Trophoblast cell (in vitro differentiated cells and primary cell): Measurements from ENCODE around the gene ABR. TPM values are rescaled to one million over a fixed set of nuclear protein-coding genes. Genes with fewer than 3 reads are reported as not detected.

Experiments used
- DNase-seq, 2 donors: peaks; one replicate each; pipeline ENCODE4 v3.0.0-alpha.2; 2016
- H2AFZ ChIP-seq: 2 replicates; pipeline ENCODE4 v1.6.1; 2013; ENCODE audit warnings: low read length, moderate library complexity, mild to moderate bottlenecking; ENCODE audit not compliant: insufficient read depth, poor library complexity
- H2AK5ac ChIP-seq: 2 replicates; pipeline ENCODE4 v1.6.1; 2013; ENCODE audit warnings: mild to moderate bottlenecking, low read length
- H2BK120ac ChIP-seq: 2 replicates; pipeline ENCODE4 v1.6.1; 2013; ENCODE audit warnings: low read length, mild to moderate bottlenecking, moderate library complexity; ENCODE audit not compliant: insufficient read depth, poor library complexity
- H2BK12ac ChIP-seq: 2 replicates; pipeline ENCODE4 v1.6.1; 2013; ENCODE audit warnings: mild to moderate bottlenecking, low read length, moderate library complexity
- H2BK5ac ChIP-seq: 2 replicates; pipeline ENCODE4 v1.6.1; 2013; ENCODE audit warnings: low read length, low read depth, moderate library complexity, mild to moderate bottlenecking; ENCODE audit not compliant: poor library complexity
- H3K14ac ChIP-seq: 2 replicates; pipeline ENCODE4 v1.6.1; 2013; ENCODE audit warnings: mild to moderate bottlenecking, low read length
- H3K18ac ChIP-seq: 2 replicates; pipeline ENCODE4 v1.6.1; 2013; ENCODE audit warnings: mild to moderate bottlenecking, low read length
- H3K23ac ChIP-seq: 2 replicates; pipeline ENCODE4 v1.6.1; 2013; ENCODE audit warnings: low read length
- H3K27ac ChIP-seq: 2 replicates; pipeline ENCODE4 v1.5.1; 2013; ENCODE audit warnings: low read depth, mild to moderate bottlenecking, inconsistent platforms, low read length, moderate library complexity
- H3K27me3 ChIP-seq: 2 replicates; pipeline ENCODE4 v1.6.1; 2013; ENCODE audit warnings: inconsistent platforms, mild to moderate bottlenecking, low read length, moderate library complexity; ENCODE audit not compliant: insufficient read depth
- H3K36me3 ChIP-seq, 2 experiments: 1 replicate in 1 of 2; 2 replicates in 1 of 2; pipeline ENCODE4 v1.6.1; 2013; ENCODE audit warnings: low read length in 2 of 2, mild to moderate bottlenecking in 2 of 2, moderate library complexity in 1 of 2; ENCODE audit not compliant: insufficient read depth in 2 of 2, control insufficient read depth in 1 of 2
- H3K4ac ChIP-seq: 2 replicates; pipeline ENCODE4 v1.6.1; 2013; ENCODE audit warnings: low read depth, mild to moderate bottlenecking, low read length, moderate library complexity
- H3K4me1 ChIP-seq, 2 experiments: 1 replicate in 1 of 2; 2 replicates in 1 of 2; pipeline ENCODE4 v1.6.1; 2013; ENCODE audit warnings: low read length in 2 of 2, mild to moderate bottlenecking in 2 of 2, moderate library complexity in 1 of 2; ENCODE audit not compliant: insufficient read depth in 2 of 2, control insufficient read depth in 1 of 2
- H3K4me2 ChIP-seq: 2 replicates; pipeline ENCODE4 v1.6.1; 2013; ENCODE audit warnings: inconsistent platforms, mild to moderate bottlenecking, low read length, moderate library complexity
- H3K4me3 ChIP-seq: 2 replicates; pipeline ENCODE4 v1.5.1; 2013; ENCODE audit warnings: mild to moderate bottlenecking, low read depth, low read length, inconsistent platforms
- H3K79me1 ChIP-seq: one replicate; pipeline ENCODE4 v1.6.1; 2013; ENCODE audit warnings: low read length
- H3K79me2 ChIP-seq: 2 replicates; pipeline ENCODE4 v1.6.1; 2013; ENCODE audit warnings: low read length, mild to moderate bottlenecking; ENCODE audit not compliant: control insufficient read depth, insufficient read depth, poor library complexity
- H3K9ac ChIP-seq: 2 replicates; pipeline ENCODE4 v1.6.1; 2013; ENCODE audit warnings: mild to moderate bottlenecking, low read length
- H3K9me3 ChIP-seq: 2 replicates; pipeline ENCODE4 v1.6.1; 2013; ENCODE audit warnings: low read depth, mild to moderate bottlenecking, control low read depth, inconsistent platforms, low read length; ENCODE audit not compliant: insufficient read depth
- H4K12ac ChIP-seq: 2 replicates; pipeline ENCODE4 v1.6.1; 2013; ENCODE audit warnings: low read depth, mild to moderate bottlenecking, low read length, moderate library complexity
- H4K8ac ChIP-seq: 2 replicates; pipeline ENCODE4 v1.6.1; 2013; ENCODE audit warnings: low read depth, mild to moderate bottlenecking, low read length, moderate library complexity
- H4K91ac ChIP-seq: one replicate; pipeline ENCODE4 v1.6.1; 2013; ENCODE audit warnings: low read depth, mild to moderate bottlenecking, low read length, moderate library complexity
- WGBS: extraction: QIAGEN DNeasy Blood & Tissue Kit; methylation state at CpG from one replicate; pipeline ENCODE4 v1.1.7; 2013; ENCODE audit warnings: missing lambda C conversion rate; ENCODE audit not compliant: insufficient read length, insufficient coverage; ENCODE audit errors: extremely low coverage; 5-methylcytosine and 5-hydroxymethylcytosine counted together
- polyA plus RNA-seq: library from polyadenylated mRNA; stranded (reverse); fragments of 200-250 nt; gene quantifications from 2 replicates; pipeline ENCODE4 v1.2.3, GENCODE V29; 2013

The ABR gene
- 41.9 and 42.2 TPM in 2 replicates for polyA plus RNA-seq

GRCh38 chr17:1179818-1180742 lies at the start of gene ABR:
Gene ABR (minus strand): TSS chr17:1179981. CDS start chr17:1179727, 254 bp downstream.
- no peak within 1 kb of the TSS for H2AK5ac ChIP-seq
- peaks cover 4% of the 10 kb centered on the region for H3K79me2 ChIP-seq
- peak within 1 kb of the TSS; percentile 79 for H3K4me2 ChIP-seq
- no peak within 1 kb of the TSS for H3K27ac ChIP-seq
- no peaks in the 10 kb centered on the region for H3K36me3 ChIP-seq
- no peak within 1 kb of the TSS for H3K23ac ChIP-seq
- H3K4ac ChIP-seq, result no peak within 1 kb of the TSS
- H3K4me1 ChIP-seq, result peaks cover 10 to 20% of the 10 kb centered on the region in 2 experiments
- no peak within 1 kb of the TSS for H2BK12ac ChIP-seq
- H2BK120ac ChIP-seq, result no peak within 1 kb of the TSS
- H3K14ac ChIP-seq, result peak within 1 kb of the TSS; percentile 53
- H4K8ac ChIP-seq, result no peak within 1 kb of the TSS
- H4K91ac ChIP-seq, result peak within 1 kb of the TSS; percentile 39
- H3K79me1 ChIP-seq, result peaks cover 5% of the 10 kb centered on the region
- H3K4me3 ChIP-seq, result peak within 1 kb of the TSS; percentile 64
- peak within 1 kb of the TSS; percentile 52 for H2AFZ ChIP-seq
- H3K18ac ChIP-seq, result no peak within 1 kb of the TSS
- H3K9me3 ChIP-seq, result no peaks in the 10 kb centered on the region
- H4K12ac ChIP-seq, result no peak within 1 kb of the TSS
- no CpG with 5 or more reads among the region's 98 CpGs for WGBS
- no peak within 1 kb of the TSS for H2BK5ac ChIP-seq
- H3K9ac ChIP-seq, result no peak within 1 kb of the TSS
- H3K27me3 ChIP-seq, result peaks cover 19% of the 10 kb centered on the region
- DNase-seq, result no peak

GRCh38 chr17:1229349-1229899 lies 49.6 kb upstream of the ABR start:
- H3K18ac ChIP-seq, result no peak overlapping the region
- no peak overlapping the region for H3K27ac ChIP-seq
- peaks cover 0 to 2% of the 10 kb centered on the region in 2 experiments for H3K4me1 ChIP-seq
- peak; percentile 18 to 60 for DNase-seq
- H3K23ac ChIP-seq, result no peak overlapping the region
- peak overlapping the region; percentile 63 for H3K4me2 ChIP-seq
- no peaks in the 10 kb centered on the region for H3K79me1 ChIP-seq
- no peak overlapping the region for H2AFZ ChIP-seq
- no peak overlapping the region for H4K12ac ChIP-seq
- H3K79me2 ChIP-seq, result no peaks in the 10 kb centered on the region
- no peaks in the 10 kb centered on the region for H3K36me3 ChIP-seq
- no peak overlapping the region for H2BK12ac ChIP-seq
- H4K8ac ChIP-seq, result no peak overlapping the region
- H3K9me3 ChIP-seq, result peaks cover 13% of the 10 kb centered on the region
- no peak overlapping the region for H2AK5ac ChIP-seq
- H3K14ac ChIP-seq, result no peak overlapping the region
- no peak overlapping the region for H3K4me3 ChIP-seq
- H3K27me3 ChIP-seq, result peaks cover 34% of the 10 kb centered on the region
- H4K91ac ChIP-seq, result no peak overlapping the region
- H3K4ac ChIP-seq, result no peak overlapping the region
- WGBS, result no CpG with 5 or more reads among the region's 74 CpGs
- no peak overlapping the region for H2BK5ac ChIP-seq
- no peak overlapping the region for H2BK120ac ChIP-seq
- H3K9ac ChIP-seq, result no peak overlapping the region

GRCh38 chr17:1228781-1229348 lies 49.1 kb upstream of the ABR start:
- Histone ChIP-seq H3K36me3 (no peaks in the 10 kb centered on the region), H3K18ac (no peak overlapping the region), H3K27ac (no peak overlapping the region), H3K4me2 (peak overlapping the region; percentile 63), H2BK120ac (no peak overlapping the region), H3K23ac (no peak overlapping the region), H3K9ac (no peak overlapping the region), H3K14ac (no peak overlapping the region), H4K12ac (no peak overlapping the region), H4K8ac (no peak overlapping the region), H3K79me1 (no peaks in the 10 kb centered on the region), H2BK5ac (no peak overlapping the region), H3K27me3 (peaks cover 34% of the 10 kb centered on the region), H3K4me1 (peaks cover under 1 to 3% of the 10 kb centered on the region in 2 experiments), H3K4ac (no peak overlapping the region), H2BK12ac (no peak overlapping the region), H3K79me2 (no peaks in the 10 kb centered on the region), H2AFZ (no peak overlapping the region), H3K9me3 (peaks cover 13% of the 10 kb centered on the region), H4K91ac (no peak overlapping the region), H2AK5ac (no peak overlapping the region), H3K4me3 (no peak overlapping the region)
- DNase-seq, result no peak
- no CpG with 5 or more reads among the region's 79 CpGs for WGBS

GRCh38 chr17:1227917-1228780 lies 48.4 kb upstream of the ABR start:
- peaks cover 4 to 5% of the 10 kb centered on the region in 2 experiments for H3K4me1 ChIP-seq
- no peak overlapping the region for H4K91ac ChIP-seq
- H3K4ac ChIP-seq, result no peak overlapping the region
- peak overlapping the region; percentile 31 for H3K4me2 ChIP-seq
- no peak overlapping the region for H3K4me3 ChIP-seq
- H3K18ac ChIP-seq, result no peak overlapping the region
- peaks cover 13% of the 10 kb centered on the region for H3K9me3 ChIP-seq
- H3K36me3 ChIP-seq, result no peaks in the 10 kb centered on the region
- H3K79me2 ChIP-seq, result no peaks in the 10 kb centered on the region
- no peak overlapping the region for H2AK5ac ChIP-seq
- no peak overlapping the region for H4K12ac ChIP-seq
- H3K14ac ChIP-seq, result no peak overlapping the region
- no peak overlapping the region for H3K23ac ChIP-seq
- no peaks in the 10 kb centered on the region for H3K79me1 ChIP-seq
- H2AFZ ChIP-seq, result no peak overlapping the region
- no peak for DNase-seq
- peaks cover 34% of the 10 kb centered on the region for H3K27me3 ChIP-seq
- no peak overlapping the region for H2BK120ac ChIP-seq
- no peak overlapping the region for H3K27ac ChIP-seq
- no peak overlapping the region for H4K8ac ChIP-seq
- no CpG with 5 or more reads among the region's 58 CpGs for WGBS
- no peak overlapping the region for H3K9ac ChIP-seq
- H2BK5ac ChIP-seq, result no peak overlapping the region
- H2BK12ac ChIP-seq, result no peak overlapping the region
